DOHH2 (cell line): ENCODE results near the gene C3orf70.

Source experiments
- H3F3A ChIP-seq: fragments of 200-600 bp; sonication (generic), shearing (Covaris generic); 2 replicates; pipeline ENCODE4 v1.6.0; 2016; ENCODE audit warnings: antibody characterized with exemption, mild to moderate bottlenecking; ENCODE audit not compliant: control insufficient read depth, insufficient read depth
- H3K27ac ChIP-seq: fragments of 200-600 bp; sonication (generic); 2 replicates; pipeline ENCODE4 v1.5.1; 2014; ENCODE audit warnings: low read depth, mild to moderate bottlenecking, low read length, moderate library complexity
- H3K27me3 ChIP-seq: fragments of 200-600 bp; sonication (generic); 2 replicates; pipeline ENCODE4 v1.6.1; 2014; ENCODE audit warnings: mild to moderate bottlenecking, low read length, mixed read lengths; ENCODE audit not compliant: control insufficient read depth
- H3K36me3 ChIP-seq: fragments of 200-600 bp; sonication (generic); 2 replicates; pipeline ENCODE4 v1.6.1; 2014; ENCODE audit warnings: mild to moderate bottlenecking, low read length, moderate library complexity, mixed read lengths; ENCODE audit not compliant: control insufficient read depth
- H3K4me1 ChIP-seq: fragments of 200-600 bp; sonication (generic); 2 replicates; pipeline ENCODE4 v1.6.1; 2014; ENCODE audit warnings: mild to moderate bottlenecking, low read length, mixed read lengths; ENCODE audit not compliant: control insufficient read depth
- H3K4me2 ChIP-seq: fragments of 200-600 bp; sonication (generic); 2 replicates; pipeline ENCODE4 v1.6.0; 2014; ENCODE audit warnings: mild to moderate bottlenecking, low read length, moderate library complexity
- H3K4me3 ChIP-seq: fragments of 200-600 bp; sonication (generic); 2 replicates; pipeline ENCODE4 v1.5.1; 2014; ENCODE audit warnings: mild to moderate bottlenecking, low read length, mixed read lengths
- H3K79me2 ChIP-seq: fragments of 200-600 bp; sonication (generic); 2 replicates; pipeline ENCODE4 v1.6.1; 2014; ENCODE audit warnings: mild to moderate bottlenecking, low read length, mixed read lengths; ENCODE audit not compliant: control insufficient read depth
- H3K9me2 ChIP-seq: fragments of 200-600 bp; sonication (generic); replicated peaks from 2 replicates; pipeline ENCODE4 v1.6.1; 2014; ENCODE audit warnings: mild to moderate bottlenecking, low read length, mixed read lengths; ENCODE audit not compliant: control insufficient read depth
- H3K9me3 ChIP-seq: fragments of 200-600 bp; sonication (generic); 2 replicates; pipeline ENCODE4 v1.6.1; 2014; ENCODE audit warnings: antibody characterized with exemption, low read length, mixed read lengths; ENCODE audit not compliant: control insufficient read depth, insufficient read depth
- H4K20me1 ChIP-seq: fragments of 200-600 bp; sonication (generic); 2 replicates; pipeline ENCODE4 v1.6.0; 2014; ENCODE audit warnings: low read depth, mild to moderate bottlenecking, antibody characterized with exemption, low read length, moderate library complexity; ENCODE audit not compliant: control insufficient read depth, insufficient read depth
- CTCF ChIP-seq: fragments of 200-600 bp; sonication (generic); IDR thresholded peaks from one replicate; pipeline ENCODE4 v1.5.1; 2014; ENCODE audit warnings: antibody characterized with exemption, mild to moderate bottlenecking, low read depth, low read length; ENCODE audit not compliant: poor library complexity, severe bottlenecking
- EZH2phosphoT487 ChIP-seq: fragments of 200-600 bp; sonication (generic); IDR thresholded peaks from 2 replicates; pipeline ENCODE4 v1.6.1; 2017; ENCODE audit warnings: borderline replicate concordance, mild to moderate bottlenecking, antibody characterized with exemption, low read length, moderate library complexity, mixed read lengths

C3orf70 gene

GRCh38 chr3:185087419-185087818, 65.4 kb downstream of the C3orf70 start:
- no peak overlapping the region for H3K4me2 ChIP-seq
- H3K36me3 ChIP-seq = no peaks in the 10 kb centered on the region
- TF ChIP-seq CTCF (no peak), EZH2phosphoT487 (no peak)
- H4K20me1 ChIP-seq = no peaks in the 10 kb centered on the region
- H3K9me2 ChIP-seq = no peaks in the 10 kb centered on the region
- H3K27ac ChIP-seq = no peak overlapping the region
- H3K4me3 ChIP-seq = no peak overlapping the region
- no peaks in the 10 kb centered on the region for H3F3A ChIP-seq
- no peaks in the 10 kb centered on the region for H3K4me1 ChIP-seq
- H3K27me3 ChIP-seq = peaks cover 6% of the 10 kb centered on the region; the same call in 1 of the 2 replicates
- H3K9me3 ChIP-seq = no peaks in the 10 kb centered on the region
- no peaks in the 10 kb centered on the region for H3K79me2 ChIP-seq

GRCh38 chr3:185084901-185085300, 68.0 kb downstream of the C3orf70 start:
- TF ChIP-seq EZH2phosphoT487 (no peak), CTCF (no peak)

GRCh38 chr3:185084402-185084801, 68.5 kb downstream of the C3orf70 start:
- H3K4me1 ChIP-seq = 0 out of 2 replicates have a peak, but pooled peaks cover 3% of the 10 kb centered on the region
- no peaks in the 10 kb centered on the region for H3K9me3 ChIP-seq
- TF ChIP-seq EZH2phosphoT487 (no peak), CTCF (no peak)
- H3K79me2 ChIP-seq = no peaks in the 10 kb centered on the region
- no peak overlapping the region for H3K27ac ChIP-seq
- no peaks in the 10 kb centered on the region for H3K36me3 ChIP-seq
- H3K27me3 ChIP-seq = peaks cover 2% of the 10 kb centered on the region; the same call in 1 of the 2 replicates
- no peaks in the 10 kb centered on the region for H3F3A ChIP-seq
- H3K4me2 ChIP-seq = no peak overlapping the region
- no peaks in the 10 kb centered on the region for H4K20me1 ChIP-seq
- H3K4me3 ChIP-seq = no peak overlapping the region
- H3K9me2 ChIP-seq = no peaks in the 10 kb centered on the region

More at GRCh38 chr3:185084901-185085300, 68.0 kb downstream of the C3orf70 start:
- Histone ChIP-seq H3K36me3 (no peaks in the 10 kb centered on the region), H3K9me3 (no peaks in the 10 kb centered on the region), H3K27ac (no peak overlapping the region), H3K4me1 (0 out of 2 replicates have a peak, but pooled peaks cover 3% of the 10 kb centered on the region), H3K4me2 (no peak overlapping the region), H4K20me1 (no peaks in the 10 kb centered on the region), H3K79me2 (no peaks in the 10 kb centered on the region), H3K27me3 (peaks cover 2% of the 10 kb centered on the region; the same call in 1 of the 2 replicates), H3K4me3 (no peak overlapping the region), H3K9me2 (no peaks in the 10 kb centered on the region), H3F3A (no peaks in the 10 kb centered on the region)
